ENCODE measurements around the gene SLC12A7.

The SLC12A7 gene

DNA sequence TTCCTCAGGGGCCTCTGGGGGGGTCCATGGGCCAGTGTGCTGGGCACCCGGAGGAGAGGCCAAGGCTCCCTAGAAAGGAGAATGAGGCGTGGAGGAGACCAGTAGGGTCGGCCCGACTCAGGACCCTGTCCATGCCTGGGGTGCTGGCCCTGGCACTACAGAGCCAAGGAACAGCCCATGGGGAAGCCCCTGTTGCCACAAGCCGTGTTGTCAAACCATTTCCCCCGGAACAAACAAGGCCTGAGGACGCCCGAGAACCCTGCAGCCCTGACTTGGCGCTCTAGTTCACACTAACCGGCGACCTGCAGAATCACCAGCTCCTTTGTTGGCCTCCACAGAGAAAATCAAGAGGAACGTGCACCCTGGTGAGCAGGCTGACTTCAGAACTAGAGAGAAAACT, 41.6 kb upstream of the SLC12A7 start:
- no peak overlapping the region for H3K4me3 ChIP-seq (ENCODE audit: low read depth, low read length)
- no peak overlapping the region for H3K27ac ChIP-seq (ENCODE audit: low read depth, low read length)
- peaks cover 32% of the 10 kb centered on the region for H3K27me3 ChIP-seq (ENCODE audit: control insufficient read depth, insufficient read depth, low read length)
- H3K9me3 ChIP-seq (ENCODE audit: control insufficient read depth, insufficient read depth, low read length), result no peaks in the 10 kb centered on the region
- no peak overlapping the region for H3K9ac ChIP-seq (ENCODE audit: low read depth, low read length)
- H3K4me1 ChIP-seq (ENCODE audit: control insufficient read depth, insufficient read depth, low read length), result no peaks in the 10 kb centered on the region
- no peaks in the 10 kb centered on the region for H3K36me3 ChIP-seq (ENCODE audit: control insufficient read depth, insufficient read depth, low read length)

DNA sequence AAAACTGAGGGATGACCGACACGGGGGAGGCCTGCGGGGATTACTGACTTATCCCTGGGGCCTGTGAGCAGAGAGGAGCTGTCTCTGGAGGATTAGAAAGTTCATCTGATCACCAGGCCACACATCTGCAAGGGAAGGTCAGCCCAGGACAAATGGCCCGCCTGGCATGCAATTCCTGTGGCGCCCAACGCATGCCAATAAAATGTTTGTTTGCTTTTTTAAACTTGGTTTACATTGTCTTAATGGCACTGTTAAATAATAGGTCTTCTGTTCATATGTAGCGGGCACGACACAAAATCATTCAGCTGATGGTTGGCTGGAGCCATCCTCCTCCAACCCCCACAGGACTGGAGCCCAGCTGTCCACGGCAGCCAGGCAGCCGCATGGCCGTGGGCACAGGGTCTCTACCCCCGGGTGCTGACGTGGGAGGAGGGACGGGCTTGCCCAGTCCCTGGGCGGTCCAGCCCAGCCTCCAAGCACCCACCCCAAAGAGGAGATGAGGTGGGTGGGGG, 41.0 kb upstream of the SLC12A7 start:
- no peak overlapping the region for H3K9ac ChIP-seq (ENCODE audit: low read depth, low read length)
- no peaks in the 10 kb centered on the region for H3K9me3 ChIP-seq (ENCODE audit: control insufficient read depth, insufficient read depth, low read length)
- H3K36me3 ChIP-seq (ENCODE audit: control insufficient read depth, insufficient read depth, low read length), result no peaks in the 10 kb centered on the region
- H3K4me3 ChIP-seq (ENCODE audit: low read depth, low read length), result no peak overlapping the region
- no peaks in the 10 kb centered on the region for H3K4me1 ChIP-seq (ENCODE audit: control insufficient read depth, insufficient read depth, low read length)
- H3K27ac ChIP-seq (ENCODE audit: low read depth, low read length), result no peak overlapping the region
- H3K27me3 ChIP-seq (ENCODE audit: control insufficient read depth, insufficient read depth, low read length), result peaks cover 32% of the 10 kb centered on the region

DNA sequence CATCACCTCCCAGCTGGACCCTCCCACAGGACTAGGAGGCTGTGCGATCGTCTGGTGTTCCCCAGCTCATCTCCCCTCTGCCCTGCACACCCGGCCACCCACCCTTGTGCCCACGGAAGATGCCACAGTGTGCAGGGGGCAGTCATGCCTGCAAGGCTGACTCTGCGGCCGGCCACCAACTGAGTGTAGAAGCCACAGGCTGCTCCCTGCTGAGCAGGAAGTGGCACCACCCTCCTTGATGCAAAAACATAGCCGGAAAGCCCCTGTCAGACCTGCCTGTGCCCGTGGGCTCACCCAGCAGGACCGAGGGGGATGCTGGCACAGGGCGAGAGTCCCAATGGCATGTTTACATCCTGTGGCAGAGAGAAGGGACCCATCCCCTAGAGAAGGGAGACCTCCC, 40.3 kb upstream of the SLC12A7 start:
- Histone ChIP-seq H3K9ac (ENCODE audit: low read depth, low read length) (no peak overlapping the region), H3K27me3 (ENCODE audit: control insufficient read depth, insufficient read depth, low read length) (peaks cover 32% of the 10 kb centered on the region), H3K27ac (ENCODE audit: low read depth, low read length) (no peak overlapping the region), H3K36me3 (ENCODE audit: control insufficient read depth, insufficient read depth, low read length) (no peaks in the 10 kb centered on the region), H3K4me1 (ENCODE audit: control insufficient read depth, insufficient read depth, low read length) (no peaks in the 10 kb centered on the region), H3K4me3 (ENCODE audit: low read depth, low read length) (no peak overlapping the region), H3K9me3 (ENCODE audit: control insufficient read depth, insufficient read depth, low read length) (no peaks in the 10 kb centered on the region)

DNA sequence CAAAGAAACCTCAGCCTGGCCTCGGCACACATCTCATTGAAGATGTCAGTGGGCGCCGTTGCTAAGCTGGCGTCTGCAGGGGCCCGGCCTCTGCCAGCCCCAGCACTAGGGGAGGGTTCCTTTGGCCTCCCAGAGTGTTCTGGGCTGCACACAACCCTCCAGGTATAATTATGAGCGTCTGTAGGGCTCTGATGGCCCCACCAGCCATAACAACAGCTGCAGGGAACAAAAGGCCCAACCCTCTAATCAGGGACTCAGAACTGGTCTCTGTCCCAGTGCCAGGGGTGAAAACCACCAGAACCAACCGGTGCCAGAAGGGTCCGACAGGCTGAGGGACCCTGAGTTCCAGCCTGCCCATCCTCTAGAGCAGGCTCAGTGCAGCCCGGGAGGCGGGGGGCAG, 39.5 kb upstream of the SLC12A7 start:
- Histone ChIP-seq H3K9me3 (ENCODE audit: control insufficient read depth, insufficient read depth, low read length) (no peaks in the 10 kb centered on the region), H3K27ac (ENCODE audit: low read depth, low read length) (no peak overlapping the region), H3K4me1 (ENCODE audit: control insufficient read depth, insufficient read depth, low read length) (no peaks in the 10 kb centered on the region), H3K36me3 (ENCODE audit: control insufficient read depth, insufficient read depth, low read length) (no peaks in the 10 kb centered on the region), H3K4me3 (ENCODE audit: low read depth, low read length) (no peak overlapping the region), H3K27me3 (ENCODE audit: control insufficient read depth, insufficient read depth, low read length) (peaks cover 23% of the 10 kb centered on the region), H3K9ac (ENCODE audit: low read depth, low read length) (no peak overlapping the region)

DNA sequence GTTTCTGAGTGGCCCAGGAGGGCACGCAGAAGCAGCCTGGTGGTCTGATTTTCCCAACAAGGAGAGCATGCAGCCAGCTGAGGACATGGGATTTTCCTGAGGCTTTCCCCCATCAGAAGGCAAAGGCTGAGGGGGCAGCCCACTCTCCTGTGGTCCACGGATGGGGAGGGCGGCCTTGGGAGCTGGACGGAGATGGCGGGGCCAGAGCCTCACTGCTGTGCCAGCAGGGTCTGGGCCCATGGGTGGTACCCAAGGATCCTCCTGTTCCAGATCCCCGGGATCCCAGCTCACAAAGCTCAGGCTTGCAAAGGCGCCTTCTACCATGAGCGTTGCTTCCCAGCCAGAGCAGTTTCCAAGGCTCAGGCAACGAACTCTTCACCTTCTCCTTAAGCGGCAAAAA, 39.0 kb upstream of the SLC12A7 start:
- no peaks in the 10 kb centered on the region for H3K9me3 ChIP-seq (ENCODE audit: control insufficient read depth, insufficient read depth, low read length)
- peaks cover 19% of the 10 kb centered on the region for H3K27me3 ChIP-seq (ENCODE audit: control insufficient read depth, insufficient read depth, low read length)
- H3K4me1 ChIP-seq (ENCODE audit: control insufficient read depth, insufficient read depth, low read length), result no peaks in the 10 kb centered on the region
- no peak overlapping the region for H3K27ac ChIP-seq (ENCODE audit: low read depth, low read length)
- H3K9ac ChIP-seq (ENCODE audit: low read depth, low read length), result no peak overlapping the region
- H3K4me3 ChIP-seq (ENCODE audit: low read depth, low read length), result no peak overlapping the region
- H3K36me3 ChIP-seq (ENCODE audit: control insufficient read depth, insufficient read depth, low read length), result no peaks in the 10 kb centered on the region

DNA sequence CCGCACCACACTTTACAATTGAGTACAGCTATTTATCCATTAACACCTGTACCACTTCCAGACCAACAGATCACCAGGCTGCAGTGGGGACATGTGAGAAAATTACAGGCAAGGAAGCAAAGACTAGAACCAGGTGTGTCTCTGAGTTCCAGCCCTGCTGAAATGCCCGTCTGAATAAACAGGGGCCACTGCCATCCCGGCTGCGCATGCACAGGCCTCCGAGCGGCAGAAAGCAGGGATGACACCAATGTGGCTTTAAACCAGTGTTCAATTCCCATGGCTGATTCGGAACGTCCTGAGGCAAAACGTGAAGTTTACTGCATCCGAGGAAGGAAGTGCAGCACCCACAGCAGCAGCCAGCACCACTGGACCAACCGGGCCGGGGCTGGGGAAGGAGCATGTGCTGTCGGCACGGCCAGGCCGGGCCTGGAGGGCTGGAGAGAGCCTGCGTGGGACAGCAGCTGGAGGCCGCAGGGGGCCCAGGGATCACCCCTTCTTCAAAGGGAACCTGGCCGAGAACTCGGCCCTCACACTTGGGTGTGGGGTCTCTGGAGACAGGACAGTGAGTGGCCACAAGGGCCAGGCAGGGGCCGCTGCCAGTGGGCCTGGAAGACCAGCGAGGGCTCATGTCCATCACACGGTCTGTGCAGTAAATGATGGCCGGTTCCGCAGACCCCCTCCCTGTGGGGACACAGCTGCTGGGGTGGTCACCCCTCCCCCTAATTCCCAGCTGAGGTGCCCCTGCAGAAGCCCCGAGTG, 33.0 kb upstream of the SLC12A7 start:
- no peak overlapping the region for H3K27ac ChIP-seq (ENCODE audit: low read depth, low read length)
- H3K36me3 ChIP-seq (ENCODE audit: control insufficient read depth, insufficient read depth, low read length), result no peaks in the 10 kb centered on the region
- no peaks in the 10 kb centered on the region for H3K9me3 ChIP-seq (ENCODE audit: control insufficient read depth, insufficient read depth, low read length)
- no peak overlapping the region for H3K4me3 ChIP-seq (ENCODE audit: low read depth, low read length)
- no peak overlapping the region for H3K9ac ChIP-seq (ENCODE audit: low read depth, low read length)
- peaks cover 4% of the 10 kb centered on the region; the same call in 1 of the 2 replicates for H3K4me1 ChIP-seq (ENCODE audit: control insufficient read depth, insufficient read depth, low read length)
- H3K27me3 ChIP-seq (ENCODE audit: control insufficient read depth, insufficient read depth, low read length), result no peaks in the 10 kb centered on the region

DNA sequence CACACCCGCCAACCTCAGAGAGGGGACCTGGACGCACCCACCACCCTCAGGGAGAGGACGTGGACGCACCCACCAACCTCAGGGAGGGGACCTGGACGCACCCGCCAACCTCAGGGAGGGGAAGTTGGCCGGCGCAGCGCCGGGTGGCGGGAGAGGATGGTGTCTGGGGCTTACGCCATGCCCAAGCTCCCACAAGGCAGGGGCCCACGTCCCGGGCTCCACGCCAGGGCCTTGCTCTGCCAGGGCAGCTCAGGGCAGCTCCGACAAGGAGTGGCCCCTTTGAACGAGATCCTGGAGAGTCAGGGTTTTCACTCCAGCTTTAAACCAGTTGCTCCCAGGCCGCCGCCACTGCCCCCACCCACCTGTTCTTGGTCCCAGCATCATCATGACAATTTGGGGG, 32.2 kb upstream of the SLC12A7 start:
- no peaks in the 10 kb centered on the region for H3K27me3 ChIP-seq (ENCODE audit: control insufficient read depth, insufficient read depth, low read length)
- peaks cover 4% of the 10 kb centered on the region; the same call in 1 of the 2 replicates for H3K4me1 ChIP-seq (ENCODE audit: control insufficient read depth, insufficient read depth, low read length)
- H3K36me3 ChIP-seq (ENCODE audit: control insufficient read depth, insufficient read depth, low read length), result no peaks in the 10 kb centered on the region
- no peak overlapping the region for H3K4me3 ChIP-seq (ENCODE audit: low read depth, low read length)
- H3K9ac ChIP-seq (ENCODE audit: low read depth, low read length), result no peak overlapping the region
- no peaks in the 10 kb centered on the region for H3K9me3 ChIP-seq (ENCODE audit: control insufficient read depth, insufficient read depth, low read length)
- H3K27ac ChIP-seq (ENCODE audit: low read depth, low read length), result no peak overlapping the region

DNA sequence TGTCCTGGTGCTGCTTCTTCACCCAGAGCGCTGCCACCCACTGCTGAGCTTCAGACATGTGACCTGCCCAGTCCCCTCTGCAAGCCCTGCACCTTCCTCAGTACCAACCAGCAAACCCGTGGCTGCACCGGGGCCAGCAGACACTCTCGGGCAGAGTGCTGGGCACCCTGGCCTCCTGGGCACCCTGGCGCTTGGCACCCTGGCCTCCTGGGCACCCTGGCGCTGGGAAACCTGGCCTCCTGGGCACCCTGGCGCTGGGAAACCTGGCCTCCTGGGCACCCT, 31.7 kb upstream of the SLC12A7 start:
- H3K4me3 ChIP-seq (ENCODE audit: low read depth, low read length), result no peak overlapping the region
- H3K4me1 ChIP-seq (ENCODE audit: control insufficient read depth, insufficient read depth, low read length), result peaks cover 4% of the 10 kb centered on the region; the same call in 1 of the 2 replicates
- H3K9me3 ChIP-seq (ENCODE audit: control insufficient read depth, insufficient read depth, low read length), result no peaks in the 10 kb centered on the region
- H3K9ac ChIP-seq (ENCODE audit: low read depth, low read length), result no peak overlapping the region
- H3K27me3 ChIP-seq (ENCODE audit: control insufficient read depth, insufficient read depth, low read length), result no peaks in the 10 kb centered on the region
- no peaks in the 10 kb centered on the region for H3K36me3 ChIP-seq (ENCODE audit: control insufficient read depth, insufficient read depth, low read length)
- no peak overlapping the region for H3K27ac ChIP-seq (ENCODE audit: low read depth, low read length)

DNA sequence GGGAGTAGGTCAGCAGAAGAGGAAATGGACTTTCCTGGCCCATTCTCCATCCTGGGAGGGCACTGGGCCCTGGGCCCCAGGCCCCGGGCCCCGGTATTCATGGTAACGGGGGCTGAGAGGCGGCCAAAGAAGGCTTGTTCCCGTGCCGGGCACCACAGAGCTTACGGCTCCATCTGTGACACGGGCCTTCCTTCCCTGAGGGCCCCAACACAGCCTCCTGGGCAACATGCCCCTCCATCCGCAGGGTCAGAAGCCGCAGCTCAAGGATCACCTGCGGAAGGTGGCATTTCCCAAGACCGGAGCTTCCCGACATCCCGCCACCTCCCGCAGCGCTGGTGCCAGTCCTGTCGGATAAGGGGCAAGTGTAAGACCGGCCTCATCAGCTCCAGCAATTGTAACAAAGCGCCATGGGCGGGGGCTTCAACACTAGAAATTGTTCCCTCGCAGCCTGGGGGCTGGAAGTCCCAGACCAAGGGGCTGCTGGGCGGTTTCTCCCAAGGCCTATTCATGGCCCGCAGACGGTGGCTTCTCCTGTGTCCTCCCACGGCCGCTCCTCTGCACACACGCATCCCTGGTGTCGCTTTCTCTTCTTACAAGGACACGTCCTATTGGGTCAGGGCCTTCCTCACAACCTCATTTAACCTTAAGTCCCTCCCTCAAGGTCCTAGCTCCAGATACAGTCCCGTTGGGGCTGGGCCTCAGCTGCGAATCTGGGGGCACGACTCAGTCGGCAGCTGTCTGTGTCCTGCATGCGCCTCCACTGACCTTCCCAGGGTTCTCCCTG, 31.2 kb upstream of the SLC12A7 start:
- H3K9me3 ChIP-seq (ENCODE audit: control insufficient read depth, insufficient read depth, low read length), result no peaks in the 10 kb centered on the region
- no peak overlapping the region for H3K4me3 ChIP-seq (ENCODE audit: low read depth, low read length)
- no peaks in the 10 kb centered on the region for H3K36me3 ChIP-seq (ENCODE audit: control insufficient read depth, insufficient read depth, low read length)
- no peak overlapping the region for H3K9ac ChIP-seq (ENCODE audit: low read depth, low read length)
- no peak overlapping the region for H3K27ac ChIP-seq (ENCODE audit: low read depth, low read length)
- peaks cover 4% of the 10 kb centered on the region; the same call in 1 of the 2 replicates for H3K4me1 ChIP-seq (ENCODE audit: control insufficient read depth, insufficient read depth, low read length)
- no peaks in the 10 kb centered on the region for H3K27me3 ChIP-seq (ENCODE audit: control insufficient read depth, insufficient read depth, low read length)

DNA sequence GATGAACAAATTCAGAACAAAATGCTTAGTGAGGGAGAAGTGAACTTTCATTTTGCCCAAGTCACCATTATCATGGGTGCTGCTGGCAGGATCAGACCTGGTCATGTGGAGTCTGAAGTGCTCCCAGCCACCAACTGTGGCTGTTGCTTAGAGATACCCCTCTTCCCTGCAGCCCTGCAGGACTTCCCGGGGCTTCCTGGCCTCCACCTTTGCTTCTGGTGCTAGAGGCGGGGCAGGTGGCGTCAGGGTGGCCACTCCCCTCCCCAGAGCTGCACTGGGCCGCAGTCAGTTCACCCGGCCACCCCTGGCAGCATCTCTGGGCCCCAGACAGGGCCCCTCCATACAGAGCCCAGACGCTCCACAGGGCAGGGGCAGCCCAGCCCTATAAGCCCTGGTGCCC, 30.0 kb upstream of the SLC12A7 start:
- Histone ChIP-seq H3K27ac (ENCODE audit: low read depth, low read length) (no peak overlapping the region), H3K9me3 (ENCODE audit: control insufficient read depth, insufficient read depth, low read length) (no peaks in the 10 kb centered on the region), H3K4me1 (ENCODE audit: control insufficient read depth, insufficient read depth, low read length) (peaks cover 4% of the 10 kb centered on the region; the same call in 1 of the 2 replicates), H3K9ac (ENCODE audit: low read depth, low read length) (no peak overlapping the region), H3K27me3 (ENCODE audit: control insufficient read depth, insufficient read depth, low read length) (no peaks in the 10 kb centered on the region), H3K4me3 (ENCODE audit: low read depth, low read length) (no peak overlapping the region), H3K36me3 (ENCODE audit: control insufficient read depth, insufficient read depth, low read length) (no peaks in the 10 kb centered on the region)

DNA sequence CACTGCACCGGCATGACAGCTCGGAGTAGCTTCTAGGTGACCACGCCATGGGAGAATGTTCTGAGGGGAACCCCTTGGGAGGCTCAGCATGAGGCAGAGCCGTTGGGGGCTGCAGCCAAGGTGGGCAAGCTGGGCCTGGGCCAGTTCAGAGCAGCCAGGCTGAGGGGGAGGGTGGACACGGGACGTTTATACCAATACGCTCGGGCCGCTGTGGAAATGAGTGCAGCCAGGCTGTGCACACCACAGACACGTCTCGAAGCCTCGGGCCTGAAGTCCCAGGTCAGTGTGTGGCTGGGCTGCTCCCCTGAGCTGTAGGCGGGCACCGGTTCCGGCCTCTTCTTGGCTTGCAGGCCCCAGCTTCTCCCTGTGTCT, 28.9 kb upstream of the SLC12A7 start:
- H3K9me3 ChIP-seq (ENCODE audit: control insufficient read depth, insufficient read depth, low read length), result no peaks in the 10 kb centered on the region
- H3K4me3 ChIP-seq (ENCODE audit: low read depth, low read length), result no peak overlapping the region
- no peak overlapping the region for H3K9ac ChIP-seq (ENCODE audit: low read depth, low read length)
- H3K27me3 ChIP-seq (ENCODE audit: control insufficient read depth, insufficient read depth, low read length), result no peaks in the 10 kb centered on the region
- no peak overlapping the region for H3K27ac ChIP-seq (ENCODE audit: low read depth, low read length)
- H3K4me1 ChIP-seq (ENCODE audit: control insufficient read depth, insufficient read depth, low read length), result peaks cover 4% of the 10 kb centered on the region; the same call in 1 of the 2 replicates
- H3K36me3 ChIP-seq (ENCODE audit: control insufficient read depth, insufficient read depth, low read length), result no peaks in the 10 kb centered on the region

All from HUES48 (cell line).